SU-DHL-6 (cell line): Measurements from ENCODE around the gene ADCYAP1R1.

ENCODE experiments used
- H2AFZ ChIP-seq: fragments of 200-600 bp; sonication (generic); 2 replicates; pipeline ENCODE4 v1.6.1; 2014; ENCODE audit warnings: low read depth, mild to moderate bottlenecking, moderate library complexity, mixed read lengths, antibody characterized with exemption, low read length; ENCODE audit not compliant: severe bottlenecking
- H3F3A ChIP-seq: fragments of 200-600 bp; shearing (Covaris generic); 2 replicates; pipeline ENCODE4 v1.6.0; 2016; ENCODE audit warnings: antibody characterized with exemption, mild to moderate bottlenecking; ENCODE audit not compliant: insufficient read depth
- H3K27ac ChIP-seq: fragments of 200-600 bp; sonication (generic); 2 replicates; pipeline ENCODE4 v1.5.1; 2016; ENCODE audit warnings: low read depth, mild to moderate bottlenecking, low read length, moderate library complexity, mixed read lengths
- H3K27me3 ChIP-seq: fragments of 200-600 bp; sonication (generic), shearing (Covaris generic); 2 replicates; pipeline ENCODE4 v1.6.0; 2014; ENCODE audit warnings: mild to moderate bottlenecking, low read length
- H3K36me3 ChIP-seq: fragments of 200-600 bp; sonication (generic); 2 replicates; pipeline ENCODE4 v1.6.1; 2014; ENCODE audit warnings: mild to moderate bottlenecking, low read length, mixed read lengths
- H3K4me2 ChIP-seq: fragments of 300-600, 200-600 bp; shearing (Covaris generic), sonication (generic); 2 replicates; pipeline ENCODE4 v1.6.0; 2014; ENCODE audit warnings: low read length, low read depth, mild to moderate bottlenecking; ENCODE audit not compliant: poor library complexity, severe bottlenecking
- H3K4me3 ChIP-seq: fragments of 200-600 bp; sonication (generic); 2 replicates; pipeline ENCODE4 v1.5.1; 2014; ENCODE audit warnings: antibody characterized with exemption, low read length, mild to moderate bottlenecking, mixed read lengths; ENCODE audit not compliant: insufficient read depth, poor library complexity, severe bottlenecking
- H3K79me2 ChIP-seq: fragments of 200-600 bp; sonication (generic); 2 replicates; pipeline ENCODE4 v1.6.1; 2014; ENCODE audit warnings: mild to moderate bottlenecking, low read length, moderate library complexity; ENCODE audit not compliant: insufficient read depth
- H3K9ac ChIP-seq: fragments of 200-600 bp; sonication (generic); 2 replicates; pipeline ENCODE4 v1.7.0; 2014; ENCODE audit warnings: mild to moderate bottlenecking, low read length
- H3K9me2 ChIP-seq: fragments of 200-600 bp; sonication (generic); replicated peaks from 2 replicates; pipeline ENCODE4 v1.6.1; 2014; ENCODE audit warnings: low read length; ENCODE audit not compliant: insufficient read depth
- H3K9me3 ChIP-seq: fragments of 200-600 bp; sonication (generic); 2 replicates; pipeline ENCODE4 v1.6.1; 2014; ENCODE audit warnings: low read length, mixed read lengths; ENCODE audit not compliant: insufficient read depth
- H4K20me1 ChIP-seq: fragments of 200-600 bp; sonication (generic); 2 replicates; pipeline ENCODE4 v1.6.1; 2014; ENCODE audit warnings: low read depth, mild to moderate bottlenecking, antibody characterized with exemption, low read length, moderate library complexity, mixed read lengths
- CTCF ChIP-seq: fragments of 200-600 bp; sonication (generic); IDR thresholded peaks from one replicate; pipeline ENCODE4 v1.5.1; 2017; ENCODE audit warnings: antibody characterized with exemption, mild to moderate bottlenecking, low read length, moderate library complexity; ENCODE audit not compliant: insufficient read depth, poor library complexity, severe bottlenecking
- EZH2phosphoT487 ChIP-seq: fragments of 200-600 bp; sonication (generic), shearing (Covaris generic); conservative IDR thresholded peaks from 2 replicates; pipeline ENCODE4 v1.6.1; 2018; ENCODE audit warnings: mild to moderate bottlenecking, antibody characterized with exemption, low read length, moderate library complexity, mixed read lengths

Gene ADCYAP1R1

GRCh38 chr7:31033674-31034300, 18.3 kb upstream of the ADCYAP1R1 start:
- H3K9me3 ChIP-seq, result no peaks in the 10 kb centered on the region
- no peak overlapping the region for H3K4me2 ChIP-seq
- TF ChIP-seq CTCF (no peak), EZH2phosphoT487 (no peak)
- H3K9me2 ChIP-seq, result no peaks in the 10 kb centered on the region
- H4K20me1 ChIP-seq, result no peaks in the 10 kb centered on the region
- H2AFZ ChIP-seq, result no peak overlapping the region
- H3K27me3 ChIP-seq, result no peaks in the 10 kb centered on the region
- no peak overlapping the region for H3K4me3 ChIP-seq
- no peaks in the 10 kb centered on the region for H3K79me2 ChIP-seq
- H3K27ac ChIP-seq, result no peak overlapping the region
- H3F3A ChIP-seq, result no peaks in the 10 kb centered on the region
- no peak overlapping the region for H3K9ac ChIP-seq
- H3K36me3 ChIP-seq, result no peaks in the 10 kb centered on the region

- no peak overlapping the region for H3K27ac ChIP-seq
- no peaks in the 10 kb centered on the region for H3K27me3 ChIP-seq
Measured at GRCh38 chr7:31036924-31037323, 15.2 kb upstream of the ADCYAP1R1 start.

GRCh38 chr7:31043051-31043471, 9.0 kb upstream of the ADCYAP1R1 start:
- no peaks in the 10 kb centered on the region for H3F3A ChIP-seq
- H3K9me2 ChIP-seq, result no peaks in the 10 kb centered on the region
- no peak overlapping the region for H3K4me3 ChIP-seq
- H3K79me2 ChIP-seq, result no peaks in the 10 kb centered on the region
- H3K27ac ChIP-seq, result no peak overlapping the region
- no peak overlapping the region for H3K9ac ChIP-seq
- no peaks in the 10 kb centered on the region for H3K36me3 ChIP-seq
- no peak for TF ChIP-seq EZH2phosphoT487
- TF ChIP-seq CTCF, result no peak
- no peak overlapping the region for H3K4me2 ChIP-seq
- no peaks in the 10 kb centered on the region for H3K9me3 ChIP-seq
- H4K20me1 ChIP-seq, result no peaks in the 10 kb centered on the region
- no peak overlapping the region for H2AFZ ChIP-seq
- no peaks in the 10 kb centered on the region for H3K27me3 ChIP-seq

More at GRCh38 chr7:31036924-31037323, 15.2 kb upstream of the ADCYAP1R1 start:
- Histone ChIP-seq H3K9ac (no peak overlapping the region), H3K9me2 (no peaks in the 10 kb centered on the region), H3K79me2 (no peaks in the 10 kb centered on the region), H3K36me3 (no peaks in the 10 kb centered on the region), H2AFZ (no peak overlapping the region), H4K20me1 (no peaks in the 10 kb centered on the region), H3F3A (no peaks in the 10 kb centered on the region), H3K9me3 (no peaks in the 10 kb centered on the region), H3K4me3 (no peak overlapping the region), H3K4me2 (no peak overlapping the region)
- TF ChIP-seq CTCF, result no peak
- TF ChIP-seq EZH2phosphoT487, result no peak
